ENCODE data around the gene MEIOC. TPM values are rescaled to one million over a fixed set of nuclear protein-coding genes. Genes with fewer than 3 reads are reported as not detected.
"Not testable (repeated sequence)": the region's sequence is repeated elsewhere in the genome, so short reads cannot be mapped to it uniquely, and the experiment has no call there.

MEIOC gene
- total RNA-seq, 1 experiment from 2014 or later: not detected

DNA sequence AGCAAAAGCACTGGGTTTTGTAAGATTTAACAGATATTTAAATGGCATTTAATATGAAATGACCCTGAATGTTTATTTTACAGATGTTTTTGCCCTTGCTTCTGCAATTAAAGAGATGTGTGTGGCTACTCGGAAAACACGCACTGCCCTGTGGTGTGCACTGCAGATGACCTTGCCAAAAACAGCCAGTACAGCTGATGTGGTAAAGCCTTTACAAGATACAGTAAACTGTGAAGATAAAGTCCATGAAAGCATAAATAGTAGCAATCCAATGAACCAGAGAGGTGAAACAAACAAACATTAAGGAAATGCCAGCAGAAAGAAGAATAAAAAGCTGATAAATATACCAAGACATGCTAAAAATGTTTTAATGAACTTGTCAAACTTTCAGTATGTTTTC lies 17.6 kb downstream of the MEIOC start:
- no peaks in the 10 kb centered on the region for H4K20me1 ChIP-seq (ENCODE audit: insufficient read depth)
- POLR2A ChIA-PET (ENCODE audit: unreplicated experiment): no interaction called here
- no peak overlapping the region for H3K27ac ChIP-seq
- peaks cover 14% of the 10 kb centered on the region; the same call in 1 of the 2 replicates for H3F3A ChIP-seq (ENCODE audit: insufficient read depth, low read depth)
- no peaks in the 10 kb centered on the region for H3K4me1 ChIP-seq (replicated peaks; ENCODE audit: insufficient read depth)
- no peaks in the 10 kb centered on the region for H3K27me3 ChIP-seq (ENCODE audit: insufficient read depth, low read depth)
- H3K9me2 ChIP-seq (ENCODE audit: insufficient read depth): no peaks in the 10 kb centered on the region
- no peak overlapping the region for H3K4me2 ChIP-seq
- intact Hi-C loops (cut with micrococcal nuclease; ENCODE audit: unreplicated experiment): loop anchor here (10.0 kb wide), 1 partner anchor 259 kb away; no protein-coding TSS in a partner anchor
- no peak overlapping the region for H2AFZ ChIP-seq
- H3K9me3 ChIP-seq (ENCODE audit: insufficient read depth, low read depth): no peaks in the 10 kb centered on the region
- no peaks in the 10 kb centered on the region for H3K79me2 ChIP-seq (ENCODE audit: low read depth)
- TF ChIP-seq, protein P1, sequence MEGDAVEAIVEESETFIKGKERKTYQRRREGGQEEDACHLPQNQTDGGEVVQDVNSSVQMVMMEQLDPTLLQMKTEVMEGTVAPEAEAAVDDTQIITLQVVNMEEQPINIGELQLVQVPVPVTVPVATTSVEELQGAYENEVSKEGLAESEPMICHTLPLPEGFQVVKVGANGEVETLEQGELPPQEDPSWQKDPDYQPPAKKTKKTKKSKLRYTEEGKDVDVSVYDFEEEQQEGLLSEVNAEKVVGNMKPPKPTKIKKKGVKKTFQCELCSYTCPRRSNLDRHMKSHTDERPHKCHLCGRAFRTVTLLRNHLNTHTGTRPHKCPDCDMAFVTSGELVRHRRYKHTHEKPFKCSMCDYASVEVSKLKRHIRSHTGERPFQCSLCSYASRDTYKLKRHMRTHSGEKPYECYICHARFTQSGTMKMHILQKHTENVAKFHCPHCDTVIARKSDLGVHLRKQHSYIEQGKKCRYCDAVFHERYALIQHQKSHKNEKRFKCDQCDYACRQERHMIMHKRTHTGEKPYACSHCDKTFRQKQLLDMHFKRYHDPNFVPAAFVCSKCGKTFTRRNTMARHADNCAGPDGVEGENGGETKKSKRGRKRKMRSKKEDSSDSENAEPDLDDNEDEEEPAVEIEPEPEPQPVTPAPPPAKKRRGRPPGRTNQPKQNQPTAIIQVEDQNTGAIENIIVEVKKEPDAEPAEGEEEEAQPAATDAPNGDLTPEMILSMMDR (conservative IDR thresholded peaks at IDR 0.05): no peak
- no peak for TF ChIP-seq EZH2 (IDR thresholded peaks at IDR 0.05; ENCODE audit: low read depth)
- no peak for DNase-seq
- BruUV-seq (replicated peaks): no TSS peak
- CTCF ChIA-PET: no interaction called here
- no peaks in the 10 kb centered on the region for H3K36me3 ChIP-seq (ENCODE audit: low read depth)
- no peak overlapping the region for H3K4me3 ChIP-seq

DNA sequence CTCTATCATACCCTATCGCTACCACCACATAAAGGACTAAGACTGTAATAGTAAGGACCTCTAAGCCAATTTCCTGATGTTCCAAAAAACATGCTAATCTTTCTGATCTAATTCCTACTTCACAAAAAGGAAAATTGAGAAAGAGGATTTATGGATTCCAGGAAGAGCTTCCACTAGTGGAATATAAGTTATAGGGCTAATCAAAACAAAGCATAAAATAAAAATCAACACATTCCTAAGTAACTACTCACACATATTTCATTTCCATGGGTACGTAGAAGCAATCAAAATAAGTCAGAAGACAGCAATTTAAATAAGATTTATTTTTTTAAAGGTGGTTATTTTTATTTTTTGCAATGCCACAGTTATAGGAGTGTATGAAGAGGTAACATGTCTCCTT lies 20.9 kb downstream of the MEIOC start:
- POLR2A ChIA-PET (ENCODE audit: unreplicated experiment): interaction anchor here (0.6 to 0.7 kb wide), 2 partner anchors 372 to 475 kb away, joined by 3 to 13 read pairs; no protein-coding TSS in a partner anchor

DNA sequence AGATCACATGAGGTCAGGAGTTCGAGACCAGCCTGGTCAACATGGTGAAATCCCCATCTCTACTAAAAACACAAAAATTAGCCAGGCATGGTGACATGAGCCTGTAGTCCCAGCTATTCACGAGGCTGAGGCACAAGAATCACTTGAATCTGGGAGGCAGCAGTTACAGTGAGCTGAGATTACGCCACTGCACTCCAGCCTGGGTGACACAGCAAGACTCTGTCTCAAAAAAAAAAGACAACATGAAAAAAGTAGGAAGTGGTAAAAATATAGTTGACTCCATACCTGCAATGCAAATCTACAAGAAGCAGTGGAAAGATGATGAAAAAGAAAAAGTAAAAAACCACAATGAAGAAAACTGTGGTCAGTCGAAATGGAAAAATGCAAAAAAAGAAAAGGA lies 27.0 kb downstream of the MEIOC start:
- H3K9me3 ChIP-seq (ENCODE audit: insufficient read depth, low read depth); intact Hi-C loops (cut with micrococcal nuclease; ENCODE audit: unreplicated experiment); DNase-seq; H3K9me2 ChIP-seq (ENCODE audit: insufficient read depth); H3K27ac ChIP-seq; BruUV-seq (replicated peaks); H4K20me1 ChIP-seq (ENCODE audit: insufficient read depth); H3K4me1 ChIP-seq (replicated peaks; ENCODE audit: insufficient read depth); H3K4me3 ChIP-seq; H3K4me2 ChIP-seq; H2AFZ ChIP-seq; H3K27me3 ChIP-seq (ENCODE audit: insufficient read depth, low read depth); H3F3A ChIP-seq (ENCODE audit: insufficient read depth, low read depth): not testable (repeated sequence)
- POLR2A ChIA-PET (ENCODE audit: unreplicated experiment): interaction anchor here (0.7 kb wide), 2 partner anchors 13 to 241 kb away, joined by 4 to 6 read pairs; no protein-coding TSS in a partner anchor
- peaks cover 28% of the 10 kb centered on the region; the same call in 1 of the 2 replicates for H3K36me3 ChIP-seq (ENCODE audit: low read depth)
- H3K79me2 ChIP-seq (ENCODE audit: low read depth): peaks cover 21% of the 10 kb centered on the region
- CTCF ChIA-PET: interaction anchor here (0.6 to 0.7 kb wide), 2 partner anchors 13 to 1641 kb away, joined by 3 read pairs; no protein-coding TSS in a partner anchor

More for the DNA sequence above, 20.9 kb downstream of the MEIOC start:
- no peaks in the 10 kb centered on the region for H3K4me1 ChIP-seq (replicated peaks; ENCODE audit: insufficient read depth)
- no peaks in the 10 kb centered on the region for H3K79me2 ChIP-seq (ENCODE audit: low read depth)
- H3K9me3 ChIP-seq (ENCODE audit: insufficient read depth, low read depth): no peaks in the 10 kb centered on the region
- no peaks in the 10 kb centered on the region for H4K20me1 ChIP-seq (ENCODE audit: insufficient read depth)
- intact Hi-C loops (cut with micrococcal nuclease; ENCODE audit: unreplicated experiment): loop anchor here (10.0 kb wide), 1 partner anchor 262 kb away; no protein-coding TSS in a partner anchor
- peaks cover 15% of the 10 kb centered on the region; the same call in 1 of the 2 replicates for H3K36me3 ChIP-seq (ENCODE audit: low read depth)
- H3K4me2 ChIP-seq: no peak overlapping the region
- no peak for DNase-seq
- no peak overlapping the region for H2AFZ ChIP-seq
- TF ChIP-seq EZH2 (IDR thresholded peaks at IDR 0.05; ENCODE audit: low read depth): no peak
- TF ChIP-seq, protein P1 (conservative IDR thresholded peaks at IDR 0.05): no peak
- no peaks in the 10 kb centered on the region for H3K9me2 ChIP-seq (ENCODE audit: insufficient read depth)
- no peaks in the 10 kb centered on the region for H3K27me3 ChIP-seq (ENCODE audit: insufficient read depth, low read depth)
- no peak overlapping the region for H3K27ac ChIP-seq
- peaks cover 12% of the 10 kb centered on the region; the same call in 1 of the 2 replicates for H3F3A ChIP-seq (ENCODE audit: insufficient read depth, low read depth)
- H3K4me3 ChIP-seq: no peak overlapping the region
- BruUV-seq (replicated peaks): no TSS peak
- CTCF ChIA-PET: no interaction called here

DNA sequence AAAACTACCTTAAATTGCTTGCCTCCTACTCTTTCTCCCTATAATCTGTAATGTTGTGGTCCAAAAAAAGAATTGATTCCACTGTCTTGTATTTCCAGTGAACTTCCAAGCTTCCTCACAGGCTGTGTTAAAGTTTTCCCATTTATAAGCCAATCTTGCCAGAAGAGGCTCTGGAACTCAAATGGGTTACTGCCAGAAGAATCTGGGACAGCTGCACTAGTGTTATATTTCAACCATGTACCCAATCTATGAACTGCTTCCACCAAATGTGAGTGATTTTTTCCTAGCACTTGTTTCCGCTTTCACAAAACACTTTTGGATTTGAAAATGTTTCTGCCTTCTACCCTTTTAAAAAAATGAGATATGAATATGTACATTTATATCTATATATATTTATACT lies 31.5 kb downstream of the MEIOC start:
- CTCF ChIA-PET: no interaction called here
- intact Hi-C loops (cut with micrococcal nuclease; ENCODE audit: unreplicated experiment): no loop called here

More for the DNA sequence above, 31.5 kb downstream of the MEIOC start:
- Histone ChIP-seq H3K9me2 (ENCODE audit: insufficient read depth) (no peaks in the 10 kb centered on the region), H3F3A (ENCODE audit: insufficient read depth, low read depth) (peaks cover 23% of the 10 kb centered on the region; the same call in 1 of the 2 replicates), H2AFZ (no peak overlapping the region), H3K4me3 (no peak overlapping the region), H3K9me3 (ENCODE audit: insufficient read depth, low read depth) (no peaks in the 10 kb centered on the region), H3K4me2 (no peak overlapping the region), H3K27me3 (ENCODE audit: insufficient read depth, low read depth) (no peaks in the 10 kb centered on the region), H3K4me1 (replicated peaks; ENCODE audit: insufficient read depth) (peaks cover 14% of the 10 kb centered on the region), H3K36me3 (ENCODE audit: low read depth) (0 out of 2 replicates have a peak, but pooled peaks cover 13% of the 10 kb centered on the region), H3K27ac (no peak overlapping the region), H3K79me2 (ENCODE audit: low read depth) (peaks cover 39% of the 10 kb centered on the region), H4K20me1 (ENCODE audit: insufficient read depth) (no peaks in the 10 kb centered on the region)
- TF ChIP-seq, protein P1 (conservative IDR thresholded peaks at IDR 0.05): no peak
- no peak for TF ChIP-seq EZH2 (IDR thresholded peaks at IDR 0.05; ENCODE audit: low read depth)
- DNase-seq: no peak
- POLR2A ChIA-PET (ENCODE audit: unreplicated experiment): no interaction called here
- no TSS peak for BruUV-seq (replicated peaks)

Data from PC-9 (cell line).